Spleen (tissue), 7 donors: ENCODE measurements around the gene PDE4DIP.
"Not testable (repeated sequence)": the region's sequence is repeated elsewhere in the genome, so short reads cannot be mapped to it uniquely, and the experiment has no call there.

Experiments
- CTCF ChIP-seq, 11 experiments: fragments of 200-600 bp in 7 of 11; fragments of 450-650 bp in 4 of 11; sonication (generic) in 4 of 11; IDR thresholded peaks in 8 of 11; conservative IDR thresholded peaks in 3 of 11; 1 replicate in 7 of 11; 2 replicates in 4 of 11; pipeline versions ENCODE4 v1.4.0 to v1.8.0; 2016 to 2021; ENCODE audit warnings: antibody characterized with exemption in 11 of 11, inconsistent platforms in 4 of 11, mild to moderate bottlenecking in 1 of 11
- POLR2A ChIP-seq, 3 donors: fragments of 450-650 bp; IDR thresholded peaks; one replicate each; pipeline ENCODE4 v1.5.1; 2017; ENCODE audit warnings: antibody characterized with exemption in 3 of 3, mild to moderate bottlenecking in 1 of 3
- donor health status: DM: no; HTN: no; CAD: no; lungs with moderate emphysema.
- donor health status: DM: no; HTN: no; CAD: no.
- donor health status: DM: no; HTN: no; CAD: no.

- not testable (repeated sequence) for TF ChIP-seq CTCF (IDR thresholded peaks at IDR 0.05 in 8 of 11, conservative IDR thresholded peaks at IDR 0.05 in 3 of 11); POLR2A (IDR thresholded peaks at IDR 0.05)
Measured at GRCh38 chr1:148885219-148885618, 41.0 kb downstream of the PDE4DIP start.
